HL-60/S4 treated with retinoic acid at 250 ng/mL for 4 days and 3 days (cell line): ENCODE measurements around the gene RASSF9.

Source experiments
- in situ Hi-C: fragments of 300-500 bp; cut with MboI; formaldehyde crosslinking; loops from 2 replicates; pipeline ENCODE4 v1.7.0; 2022; ENCODE audit warnings: low sequenced_read_pairs

RASSF9 gene

DNA sequence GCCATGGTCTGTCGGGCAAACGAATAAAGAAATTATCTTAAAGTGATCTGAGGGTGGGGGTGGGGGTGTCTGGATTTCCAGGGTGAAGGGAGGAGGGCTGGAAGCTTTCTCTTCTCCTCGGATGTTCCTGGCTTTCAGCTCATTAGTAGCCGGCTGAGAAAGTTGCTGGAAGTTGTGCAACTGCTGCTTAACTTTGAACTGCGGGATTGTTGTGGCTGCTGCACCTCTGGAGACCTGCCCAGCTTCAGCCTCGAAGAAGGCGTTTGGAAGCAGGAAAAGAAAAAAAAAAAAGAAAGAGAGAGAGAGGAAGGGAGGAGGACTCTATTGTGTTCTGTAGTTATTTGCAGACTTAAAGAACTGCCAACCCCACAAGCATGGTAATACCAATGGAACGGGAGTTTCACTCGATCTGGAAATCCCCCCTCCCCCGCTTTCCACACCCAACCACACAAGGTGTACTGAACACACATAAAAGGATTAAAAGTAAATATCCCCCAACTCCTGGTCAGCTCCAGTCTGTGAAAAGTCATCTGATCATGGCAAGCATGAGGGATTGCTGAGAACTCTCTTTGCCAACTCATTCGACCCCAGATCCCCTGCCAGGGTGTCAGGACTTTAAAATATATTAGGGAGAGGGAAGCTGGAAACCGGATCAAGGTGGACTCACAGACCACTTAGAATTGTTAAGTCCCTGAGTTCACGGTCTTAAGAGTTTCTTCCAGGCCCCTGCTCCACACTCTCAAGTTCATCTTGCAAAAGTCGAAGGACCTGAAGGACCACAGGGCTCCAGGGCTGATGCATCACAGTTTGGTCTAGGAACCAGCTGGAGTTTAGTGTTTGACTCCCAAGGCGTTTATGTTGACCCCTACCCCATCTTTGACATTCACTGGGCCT lies at the start of gene RASSF9:
TSS of gene RASSF9 (minus strand) at position 213 of the 894 bp plus-strand sequence. CDS start at position 5, 208 bp downstream.
- in situ Hi-C loops, result no loop called here

- in situ Hi-C loops, result no loop called here
These were observed 47.6 kb upstream of the RASSF9 start for GRCh38 chr12:85883763-85884162.

DNA sequence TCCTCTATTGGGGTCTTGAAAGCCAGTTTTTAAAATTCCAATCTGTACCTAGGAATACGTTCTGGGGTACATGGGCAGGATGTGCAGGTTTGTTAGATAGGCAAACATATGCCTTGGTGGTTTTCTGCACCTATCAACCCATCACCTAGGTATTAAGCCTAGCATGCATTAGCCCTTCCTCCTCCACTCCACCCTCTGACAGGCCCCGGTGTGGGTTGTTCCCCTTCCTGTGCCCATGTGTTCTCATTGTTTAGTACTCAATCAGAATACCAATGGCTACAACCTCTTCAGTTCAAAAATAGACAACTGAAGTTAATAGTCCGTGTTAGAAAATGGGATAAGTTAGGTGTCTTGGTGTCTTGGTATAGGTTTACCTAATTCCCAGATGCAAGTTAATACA lies 41.2 kb upstream of the RASSF9 start:
- in situ Hi-C loops, result no loop called here

DNA sequence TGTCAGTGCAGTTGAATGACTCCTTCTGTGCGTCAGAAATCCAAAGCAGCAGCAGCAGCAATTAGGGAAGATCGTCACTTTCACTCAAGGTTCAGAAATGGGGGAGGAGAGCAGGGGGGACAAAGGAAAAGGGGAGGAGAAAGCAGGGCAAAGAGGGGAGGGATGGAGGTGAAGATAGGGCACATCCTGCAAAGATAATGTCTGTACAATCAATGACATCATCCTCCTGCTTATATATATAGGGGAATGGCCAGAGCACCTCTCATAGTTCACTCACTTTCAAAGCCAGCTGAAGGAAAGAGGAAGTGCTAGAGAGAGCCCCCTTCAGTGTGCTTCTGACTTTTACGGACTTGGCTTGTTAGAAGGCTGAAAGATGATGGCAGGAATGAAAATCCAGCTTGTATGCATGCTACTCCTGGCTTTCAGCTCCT lies 37.8 kb upstream of the RASSF9 start, which contains the start of gene NTS:
TSS of gene NTS (plus strand) at position 265 of the 431 bp plus-strand sequence. CDS start at position 374, 109 bp downstream.
- in situ Hi-C loops, result no loop called here

DNA sequence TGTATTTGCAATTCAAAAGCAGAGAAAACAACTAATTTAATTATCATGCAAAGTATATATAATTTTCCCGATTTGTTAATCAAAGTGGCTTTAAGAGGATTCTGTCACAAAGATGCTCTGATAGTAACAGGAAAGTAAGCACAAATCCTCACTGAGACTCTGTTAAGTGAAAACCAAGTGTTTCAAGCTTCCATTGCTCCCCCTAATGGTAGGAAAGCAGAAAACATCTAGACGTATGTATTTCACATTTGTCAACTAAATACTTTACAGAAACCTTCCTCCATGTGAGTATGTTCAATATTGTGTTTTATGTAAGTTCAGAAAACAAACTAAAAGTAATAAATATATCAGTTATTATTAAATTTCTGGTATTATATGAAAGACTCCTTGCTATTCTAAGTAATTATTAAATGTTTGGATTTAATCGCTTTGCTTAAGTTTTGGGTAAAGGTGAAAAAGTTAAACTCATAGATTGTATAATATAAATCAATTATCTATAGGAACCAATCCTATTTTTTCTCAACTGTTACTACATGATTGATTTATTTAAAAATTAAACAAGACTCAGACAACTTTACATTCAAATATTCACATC lies 36.4 kb upstream of the RASSF9 start:
- in situ Hi-C loops, result no loop called here

GRCh38 chr12:85866986-85867776 lies 31.0 kb upstream of the RASSF9 start:
- in situ Hi-C loops, result no loop called here

GRCh38 chr12:85865890-85866289 lies 29.7 kb upstream of the RASSF9 start:
- in situ Hi-C loops, result no loop called here

GRCh38 chr12:85856966-85857365 lies 20.8 kb upstream of the RASSF9 start:
- in situ Hi-C loops, result no loop called here

GRCh38 chr12:85855305-85855704 lies 19.1 kb upstream of the RASSF9 start:
- in situ Hi-C loops, result no loop called here

GRCh38 chr12:85849344-85849743 lies 13.1 kb upstream of the RASSF9 start:
- in situ Hi-C loops, result no loop called here

DNA sequence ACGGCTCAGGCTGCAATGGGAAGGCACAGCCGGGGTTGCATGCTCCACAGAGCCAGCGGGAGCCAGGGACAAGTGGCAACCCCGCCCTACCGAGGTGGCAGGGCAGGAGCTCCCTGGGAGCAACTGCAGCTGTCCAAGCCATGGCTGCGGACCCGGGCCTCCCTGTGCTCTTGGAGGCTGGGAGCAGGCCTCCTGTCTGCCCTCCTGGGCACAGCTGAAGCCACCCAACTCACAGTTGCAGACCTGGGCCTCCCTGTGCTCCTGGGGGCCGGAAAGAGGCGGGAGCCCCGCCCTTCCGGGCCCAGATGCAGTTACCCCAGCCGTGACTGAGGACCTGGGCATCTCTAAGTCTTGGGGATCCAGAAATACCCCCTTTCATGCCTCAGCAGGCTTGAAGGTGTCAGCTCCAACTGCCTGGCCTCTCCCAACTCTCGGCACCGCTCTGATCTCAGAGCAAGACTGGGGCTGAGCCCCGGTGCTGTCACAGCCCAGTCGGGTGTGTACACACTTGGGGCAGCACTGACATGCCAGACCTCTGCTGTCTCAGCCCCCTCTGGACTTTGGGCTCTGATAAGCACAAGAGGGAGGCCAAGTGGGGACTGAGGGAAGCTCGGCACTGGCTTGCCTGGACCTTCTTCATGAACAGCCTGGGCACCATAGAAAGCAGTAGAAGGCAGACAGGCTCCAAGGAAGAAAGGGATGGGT lies 7.5 kb upstream of the RASSF9 start:
- in situ Hi-C loops, result no loop called here

- in situ Hi-C loops, result no loop called here
These were observed 598 bp downstream of the RASSF9 start for GRCh38 chr12:85835426-85836196.

- in situ Hi-C loops, result no loop called here
These were observed 1.8 kb downstream of the RASSF9 start for GRCh38 chr12:85834378-85834777.

DNA sequence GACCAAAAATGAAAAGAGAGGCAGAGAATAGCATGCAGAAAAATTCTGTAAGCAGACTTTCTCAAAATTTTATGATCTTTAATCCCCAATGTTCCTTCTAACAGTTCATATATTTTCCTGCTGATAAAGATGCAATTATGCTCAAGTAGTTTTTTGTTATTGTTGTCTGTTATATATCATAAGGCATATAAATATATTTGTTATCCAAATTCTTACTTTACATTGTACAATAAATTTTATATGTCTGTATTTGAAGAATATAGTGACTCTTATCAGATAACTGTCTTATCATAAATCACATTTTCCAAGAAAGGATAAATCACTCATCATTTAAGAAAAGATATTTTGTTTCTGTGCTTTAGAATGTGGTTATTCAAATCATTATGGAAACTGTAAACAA lies 2.6 kb downstream of the RASSF9 start:
- in situ Hi-C loops, result no loop called here

DNA sequence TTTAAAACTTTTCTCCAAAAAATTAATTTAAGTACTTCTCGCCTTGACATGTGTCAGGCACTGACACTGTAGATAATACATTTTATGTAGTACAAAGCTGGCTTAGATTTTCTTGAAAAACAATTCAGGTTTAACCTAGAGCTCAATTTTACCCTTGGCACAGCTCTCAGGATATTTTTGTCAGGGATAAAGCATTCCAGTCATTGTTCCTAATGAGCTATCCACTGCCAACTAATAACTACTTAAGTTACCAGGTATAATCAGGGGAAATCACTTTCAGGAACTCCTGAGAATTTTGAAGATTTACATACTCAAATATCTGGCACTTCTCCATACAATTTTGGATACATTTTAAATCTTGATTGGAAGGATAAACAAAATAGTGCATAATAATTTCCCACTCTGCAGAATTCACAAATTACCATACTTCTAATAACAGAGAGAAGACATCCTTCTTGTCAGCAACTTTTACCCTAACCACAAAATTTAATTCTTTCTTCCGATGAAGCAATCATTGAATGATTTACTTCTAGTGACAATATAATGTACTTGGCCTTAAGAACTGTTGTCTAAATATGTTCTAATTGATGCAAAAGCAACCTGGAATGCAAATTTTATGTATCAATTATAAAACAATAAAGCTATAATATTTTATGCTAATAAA lies 4.8 kb downstream of the RASSF9 start:
- in situ Hi-C loops, result no loop called here

- in situ Hi-C loops, result no loop called here
These were observed 6.8 kb downstream of the RASSF9 start for GRCh38 chr12:85829391-85829790.

GRCh38 chr12:85828576-85828975 lies 7.6 kb downstream of the RASSF9 start:
- in situ Hi-C loops, result no loop called here

GRCh38 chr12:85825746-85826145 lies 10.5 kb downstream of the RASSF9 start:
- in situ Hi-C loops, result no loop called here

DNA sequence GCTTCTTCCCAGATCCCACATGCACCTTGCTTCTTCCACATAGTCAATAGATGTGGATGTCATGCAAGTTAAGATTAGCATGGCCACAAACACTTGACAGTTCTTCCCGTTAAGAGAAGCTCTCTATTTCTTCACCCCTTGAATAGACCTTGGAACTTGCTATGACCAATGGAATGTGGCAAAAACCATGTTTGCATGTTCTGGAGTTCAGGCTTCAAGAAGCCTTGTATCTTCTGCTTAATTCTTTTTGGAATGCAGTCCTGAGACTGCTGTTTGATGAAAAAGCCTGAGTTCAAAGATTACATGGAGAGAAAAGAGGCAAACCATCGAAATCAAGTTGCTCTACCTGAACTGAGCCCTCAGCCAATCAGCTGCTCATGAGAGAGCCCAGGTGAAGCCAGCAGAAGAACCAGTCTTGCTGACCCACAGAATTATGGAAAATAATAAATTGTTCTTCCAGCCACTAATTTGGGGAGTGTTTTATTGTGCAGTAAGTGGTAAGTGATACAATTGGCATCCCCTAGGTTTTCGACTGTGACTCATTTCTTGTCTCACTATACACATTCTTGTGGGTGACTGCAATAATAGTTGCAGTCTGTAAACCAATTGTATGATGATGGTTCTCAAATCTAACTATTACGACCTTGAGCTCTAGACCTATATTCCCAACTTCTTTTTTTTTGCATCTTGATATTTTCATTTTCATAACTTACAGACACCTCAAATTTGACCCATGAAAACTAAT lies 12.6 kb downstream of the RASSF9 start:
- in situ Hi-C loops, result no loop called here
